Calu3 (cell line): Measurements from ENCODE around the gene GRIK4. TPM values are rescaled to one million over a fixed set of nuclear protein-coding genes. Genes with fewer than 3 reads are reported as not detected.
"Not testable (repeated sequence)": the region's sequence is repeated elsewhere in the genome, so short reads cannot be mapped to it uniquely, and the experiment has no call there.

Source experiments
- BruUV-seq: library from RNA; stranded (reverse); fragments of 400-500 nt; replicated peaks from 2 replicates; lab custom pipeline; 2021; lab: Mats Ljungman, UMichigan
- CTCF ChIA-PET: fragments of 300-600 bp; sonication (Branson Sonifier 250); formaldehyde crosslinking; loops from one replicate; lab custom pipeline; 2022; ENCODE audit warnings: antibody characterized with exemption; lab: Charles Lee
- DNase-seq: peaks from one replicate; pipeline ENCODE4 v3.0.0; 2022
- H3K27ac Mint-ChIP-seq: one replicate; pipeline ENCODE4 v1.8.0; 2022; ENCODE audit warnings: mixed read lengths; ENCODE audit not compliant: unreplicated experiment
- H3K27me3 Mint-ChIP-seq: one replicate; pipeline ENCODE4 v1.8.0; 2022; ENCODE audit warnings: mixed read lengths; ENCODE audit not compliant: unreplicated experiment
- H3K36me3 Mint-ChIP-seq: one replicate; pipeline ENCODE4 v1.8.0; 2022; ENCODE audit warnings: mild to moderate bottlenecking, moderate library complexity, mixed read lengths; ENCODE audit not compliant: insufficient read depth, unreplicated experiment
- H3K4me1 Mint-ChIP-seq: one replicate; pipeline ENCODE4 v1.8.0; 2022; ENCODE audit warnings: mild to moderate bottlenecking, low read depth, mixed read lengths; ENCODE audit not compliant: unreplicated experiment
- H3K4me3 Mint-ChIP-seq: one replicate; pipeline ENCODE4 v1.8.0; 2022; ENCODE audit warnings: mild to moderate bottlenecking, low read depth, moderate library complexity, mixed read lengths; ENCODE audit not compliant: unreplicated experiment
- H3K9me3 Mint-ChIP-seq: one replicate; pipeline ENCODE4 v1.8.0; 2022; ENCODE audit warnings: low read depth, mixed read lengths; ENCODE audit not compliant: unreplicated experiment
- CTCF ChIP-seq: fragments of 200-600 bp; IDR thresholded peaks from one replicate; pipeline ENCODE4 v1.8.0; 2022; ENCODE audit warnings: antibody characterized with exemption; ENCODE audit not compliant: unreplicated experiment
- intact Hi-C: fragments of 100-400 bp; cut with micrococcal nuclease; formaldehyde crosslinking; loops from one replicate; pipeline ENCODE4 v1.10.0; 2022; ENCODE audit not compliant: unreplicated experiment
- total RNA-seq: library from RNA; stranded (reverse); gene quantifications from 2 replicates; pipeline ENCODE4 v1.2.3, GENCODE V29; 2022

Gene GRIK4
- total RNA-seq, 1 experiment from 2014 or later: not detected

GRCh38 chr11:120615391-120615790 lies 103.8 kb downstream of the GRIK4 start:
- H3K27ac Mint-ChIP-seq: no peak overlapping the region
- CTCF ChIA-PET: no interaction called here
- no peak for TF ChIP-seq CTCF
- BruUV-seq: no TSS peak
- H3K4me1 Mint-ChIP-seq: peaks cover 18% of the 10 kb centered on the region
- H3K27me3 Mint-ChIP-seq: no peaks in the 10 kb centered on the region
- H3K36me3 Mint-ChIP-seq: no peaks in the 10 kb centered on the region
- no peak for DNase-seq
- H3K4me3 Mint-ChIP-seq: no peak overlapping the region
- intact Hi-C loops: no loop called here
- H3K9me3 Mint-ChIP-seq: peaks cover 10% of the 10 kb centered on the region

GRCh38 chr11:120618399-120618798 lies 106.9 kb downstream of the GRIK4 start:
- no peak for TF ChIP-seq CTCF
- Mint-ChIP-seq H3K4me1 (peaks cover 7% of the 10 kb centered on the region), H3K9me3 (peaks cover 10% of the 10 kb centered on the region), H3K27ac (no peak overlapping the region), H3K4me3 (no peak overlapping the region), H3K36me3 (no peaks in the 10 kb centered on the region), H3K27me3 (no peaks in the 10 kb centered on the region)
- CTCF ChIA-PET: no interaction called here
- no peak for DNase-seq
- intact Hi-C loops: no loop called here
- no TSS peak for BruUV-seq

GRCh38 chr11:120622189-120622875 lies 110.8 kb downstream of the GRIK4 start:
- CTCF ChIA-PET: no interaction called here
- TF ChIP-seq CTCF: no peak
- Mint-ChIP-seq H3K27me3 (peaks cover 36% of the 10 kb centered on the region), H3K4me3 (no peak overlapping the region), H3K27ac (no peak overlapping the region), H3K4me1 (no peaks in the 10 kb centered on the region), H3K36me3 (no peaks in the 10 kb centered on the region), H3K9me3 (peaks cover 7% of the 10 kb centered on the region)
- no TSS peak for BruUV-seq
- intact Hi-C loops: no loop called here
- DNase-seq: no peak

GRCh38 chr11:120624992-120625391 lies 113.4 kb downstream of the GRIK4 start:
- CTCF ChIA-PET, H3K36me3 Mint-ChIP-seq, H3K9me3 Mint-ChIP-seq, H3K4me3 Mint-ChIP-seq, DNase-seq, BruUV-seq, H3K27ac Mint-ChIP-seq, H3K4me1 Mint-ChIP-seq, intact Hi-C loops: not testable (repeated sequence)
- peaks cover 61% of the 10 kb centered on the region for H3K27me3 Mint-ChIP-seq

GRCh38 chr11:120625565-120625964 lies 114.0 kb downstream of the GRIK4 start:
- H3K27ac Mint-ChIP-seq: no peak overlapping the region
- BruUV-seq: no TSS peak
- TF ChIP-seq CTCF: no peak
- CTCF ChIA-PET: no interaction called here
- peaks cover 67% of the 10 kb centered on the region for H3K27me3 Mint-ChIP-seq
- H3K4me1 Mint-ChIP-seq: no peaks in the 10 kb centered on the region
- intact Hi-C loops: no loop called here
- H3K9me3 Mint-ChIP-seq: no peaks in the 10 kb centered on the region
- no peaks in the 10 kb centered on the region for H3K36me3 Mint-ChIP-seq
- DNase-seq: no peak
- no peak overlapping the region for H3K4me3 Mint-ChIP-seq
